Stimulated activated CD4-positive, alpha-beta T cell treated with anti-CD3 and anti-CD28 coated beads, Interleukin-1b, Interleukin-23, amount 100 ng/mL, for 1 hour (primary cell): ENCODE data around the gene PRDM16.

ENCODE experiments used
- DNase-seq, 2 donors: peaks; one replicate each; pipeline ENCODE4 v3.0.0-alpha.2; 2020; ENCODE audit warnings: low read depth in 2 of 2

PRDM16 gene

DNA sequence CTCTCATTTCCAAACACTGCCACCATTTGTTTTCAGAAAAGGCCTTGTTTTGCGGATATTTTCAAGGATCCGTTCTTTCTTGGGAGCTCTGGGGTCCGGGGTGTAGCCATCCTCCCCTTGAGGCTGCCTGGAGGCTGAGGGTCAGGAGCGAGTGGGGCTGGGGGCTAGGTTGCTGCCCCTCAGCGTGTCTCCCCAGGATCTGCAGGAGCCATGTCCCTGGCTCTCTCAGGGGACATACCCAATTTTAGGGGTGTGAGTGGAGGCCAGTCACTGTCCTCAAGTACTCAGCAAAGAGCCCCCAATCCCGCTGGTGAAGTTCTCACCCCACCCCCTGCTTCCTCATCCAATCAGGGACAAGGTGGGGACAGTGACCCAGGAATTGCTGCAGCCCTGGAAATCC is 15.0 kb upstream of the PRDM16 start:
- DNase-seq = no peak

DNA sequence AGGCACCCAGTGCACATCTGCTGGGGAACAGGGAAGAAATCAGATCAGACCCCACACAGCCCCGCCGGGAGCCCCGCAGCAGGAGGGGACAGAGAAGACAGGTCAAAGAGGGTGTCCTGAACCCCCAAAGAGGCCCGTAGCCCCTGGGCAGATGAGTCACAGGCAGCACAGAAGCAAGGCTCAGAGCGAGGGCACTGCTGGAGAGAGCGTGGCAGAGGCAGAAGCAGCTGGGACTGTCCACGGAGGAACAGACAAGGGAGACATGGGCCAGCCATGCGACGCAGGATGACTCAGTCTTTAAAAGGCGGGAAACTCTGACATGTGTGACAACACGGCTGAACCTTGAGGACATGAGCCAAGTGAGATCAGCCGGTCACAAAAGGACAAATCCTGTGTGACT is 14.5 kb upstream of the PRDM16 start:
- DNase-seq = no peak

DNA sequence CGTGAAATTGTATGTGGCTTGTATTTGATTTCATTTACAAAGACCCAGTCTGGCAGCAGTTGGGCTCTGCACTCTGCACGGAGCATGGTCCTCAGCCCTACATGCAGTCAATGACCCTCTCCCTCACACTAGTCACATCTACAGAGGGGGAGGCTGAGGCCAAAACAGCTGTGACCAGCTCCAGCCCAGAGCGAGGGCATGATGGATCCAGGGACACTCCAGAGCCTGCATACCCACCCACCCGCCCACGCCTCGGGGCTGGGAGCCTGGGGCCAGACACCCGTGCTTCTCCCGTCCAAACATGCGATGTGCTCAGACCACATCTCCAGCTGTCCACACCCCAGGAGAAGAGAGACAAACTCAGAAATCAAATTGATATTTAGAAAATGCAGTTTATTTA is 14.0 kb upstream of the PRDM16 start:
- no peak for DNase-seq

DNA sequence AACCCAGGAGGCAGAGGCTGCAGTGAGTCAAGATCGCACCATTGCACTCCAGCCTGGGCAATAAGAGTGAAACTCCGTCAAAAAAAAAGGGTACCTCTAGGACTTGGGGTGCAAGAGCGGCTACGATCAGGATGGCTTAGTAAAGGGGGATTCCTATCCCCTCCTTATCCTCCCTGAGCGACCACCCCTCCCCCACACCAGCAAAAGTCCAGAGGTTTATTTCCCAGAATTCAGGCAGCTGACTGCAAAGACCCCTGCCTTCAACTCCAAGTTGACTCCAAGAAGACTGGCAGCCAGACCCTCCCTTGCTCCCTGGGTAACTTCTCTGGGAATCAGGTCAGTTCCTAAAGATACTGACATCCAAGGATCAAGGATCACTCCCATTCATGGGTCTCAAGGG is 12.4 kb upstream of the PRDM16 start:
- no peak for DNase-seq

DNA sequence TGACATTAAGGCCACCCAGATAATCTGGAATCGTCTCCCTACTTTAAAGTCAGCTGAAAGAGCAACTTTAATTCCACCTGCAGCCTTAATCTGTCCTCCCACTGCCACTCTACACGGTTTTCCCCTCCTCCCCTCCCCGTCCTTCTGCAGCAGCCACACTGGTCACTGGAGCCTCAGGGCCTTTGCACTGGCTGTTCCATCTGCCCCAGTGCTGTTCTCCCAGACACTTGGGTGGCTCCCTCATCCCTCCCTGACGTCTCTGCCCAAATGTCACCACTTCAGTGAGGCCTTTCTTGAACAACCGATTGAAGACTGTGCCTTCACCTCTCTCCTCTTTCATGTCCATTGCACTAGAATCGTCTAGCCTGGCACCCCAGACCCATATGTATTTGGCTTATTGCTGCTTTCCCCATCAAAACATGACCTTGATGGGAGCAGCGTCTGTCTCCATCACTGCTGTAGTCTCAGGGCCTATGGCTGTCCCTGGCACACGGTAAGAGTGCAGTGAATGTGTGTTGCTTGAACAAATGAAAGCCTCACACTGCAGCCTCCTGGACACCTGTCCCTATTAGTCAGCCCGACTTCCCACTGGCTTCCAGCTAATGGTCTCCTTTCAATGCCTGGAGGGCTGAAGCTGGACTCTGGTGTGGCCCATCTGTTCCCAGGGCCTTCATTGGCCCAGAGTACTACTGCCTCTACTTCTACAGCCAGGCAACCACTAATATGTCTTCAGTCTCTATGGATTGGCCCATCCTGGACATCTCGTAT is 10.6 kb upstream of the PRDM16 start:
- no peak for DNase-seq

DNA sequence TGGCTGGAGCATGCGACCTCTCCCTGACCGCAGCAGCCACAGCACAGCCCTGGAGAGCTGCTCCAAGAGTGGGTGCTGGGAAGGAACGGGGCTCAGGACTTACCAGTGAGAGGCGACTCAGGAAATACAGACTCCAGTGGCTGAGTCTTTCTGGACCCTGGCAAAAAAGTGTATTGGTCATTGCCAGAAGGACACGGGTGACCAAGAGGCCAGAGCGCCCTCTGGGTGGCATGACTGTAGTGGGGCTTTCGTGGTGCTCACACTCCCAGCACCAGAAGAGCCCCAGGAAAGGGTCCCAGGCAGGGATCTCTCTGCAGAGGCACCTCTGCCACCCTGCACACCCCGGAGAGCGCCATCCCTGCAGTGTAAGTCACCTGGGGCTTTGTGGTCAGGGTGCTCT is 8.9 kb upstream of the PRDM16 start:
- DNase-seq = no peak

DNA sequence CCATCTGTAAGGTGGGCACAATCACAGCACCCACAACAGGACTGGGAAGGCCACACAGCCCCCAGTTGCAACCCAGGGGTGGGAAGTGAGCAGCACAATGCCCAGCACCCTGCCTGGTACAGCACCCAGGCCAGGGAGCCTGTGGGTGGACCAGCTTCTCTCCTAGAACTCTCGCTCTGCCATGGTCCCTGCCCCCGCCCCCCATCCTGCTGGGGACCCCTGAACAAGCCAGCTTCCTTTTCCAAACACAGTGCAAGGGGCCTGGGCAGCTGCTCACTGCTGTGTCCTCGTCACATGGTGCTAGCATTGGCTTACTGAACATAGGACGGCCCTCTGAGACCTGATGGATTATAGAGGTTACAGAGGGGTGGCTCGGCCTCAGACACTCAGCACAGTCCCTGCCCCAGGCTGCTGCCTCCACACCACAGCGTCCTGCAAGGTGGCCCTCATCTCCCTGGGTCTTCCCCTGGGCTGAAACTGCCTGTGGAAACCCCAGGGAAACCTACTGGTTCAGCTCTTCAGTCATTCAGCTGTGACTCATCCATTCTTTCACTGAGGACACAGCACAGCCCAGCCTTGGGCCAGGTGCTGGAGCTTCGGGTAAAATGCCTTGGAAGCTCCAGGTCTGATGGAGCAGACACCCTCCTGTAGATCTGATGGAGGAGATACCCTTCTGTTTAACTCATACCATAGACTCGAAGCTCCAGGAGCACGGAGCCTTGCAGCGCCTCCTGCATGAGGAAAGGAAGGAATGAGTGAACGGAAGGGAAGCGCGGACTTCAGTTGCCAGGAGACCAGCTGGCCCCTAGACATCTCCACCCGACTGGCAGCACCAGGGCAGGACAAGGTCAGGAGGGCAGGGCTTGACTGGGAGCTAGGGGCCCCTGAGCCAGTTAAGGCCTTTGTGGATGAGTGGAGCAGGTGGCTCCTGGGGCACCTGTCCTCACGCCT is 8.1 kb upstream of the PRDM16 start:
- no peak for DNase-seq

DNA sequence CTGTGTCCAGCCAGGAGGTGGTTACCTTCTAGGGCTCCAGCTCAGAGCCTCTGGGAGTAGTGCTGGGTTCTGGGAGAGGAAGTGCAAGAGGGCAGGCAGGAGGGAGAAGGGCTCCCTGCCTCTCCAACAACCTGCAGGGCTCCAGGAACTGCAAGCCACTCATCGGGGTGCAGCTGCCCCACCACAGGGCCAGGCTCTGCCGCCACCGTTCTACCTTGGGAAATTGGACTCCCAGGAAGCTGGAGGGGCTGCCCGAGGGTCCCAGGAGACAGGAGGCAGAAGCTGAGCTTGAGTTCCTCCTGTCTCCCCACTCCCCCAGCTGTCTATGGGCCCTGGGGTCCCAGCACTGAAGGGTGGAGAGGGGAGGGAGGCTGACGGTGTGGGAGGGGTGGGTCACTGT is 7.4 kb upstream of the PRDM16 start:
- DNase-seq = no peak

DNA sequence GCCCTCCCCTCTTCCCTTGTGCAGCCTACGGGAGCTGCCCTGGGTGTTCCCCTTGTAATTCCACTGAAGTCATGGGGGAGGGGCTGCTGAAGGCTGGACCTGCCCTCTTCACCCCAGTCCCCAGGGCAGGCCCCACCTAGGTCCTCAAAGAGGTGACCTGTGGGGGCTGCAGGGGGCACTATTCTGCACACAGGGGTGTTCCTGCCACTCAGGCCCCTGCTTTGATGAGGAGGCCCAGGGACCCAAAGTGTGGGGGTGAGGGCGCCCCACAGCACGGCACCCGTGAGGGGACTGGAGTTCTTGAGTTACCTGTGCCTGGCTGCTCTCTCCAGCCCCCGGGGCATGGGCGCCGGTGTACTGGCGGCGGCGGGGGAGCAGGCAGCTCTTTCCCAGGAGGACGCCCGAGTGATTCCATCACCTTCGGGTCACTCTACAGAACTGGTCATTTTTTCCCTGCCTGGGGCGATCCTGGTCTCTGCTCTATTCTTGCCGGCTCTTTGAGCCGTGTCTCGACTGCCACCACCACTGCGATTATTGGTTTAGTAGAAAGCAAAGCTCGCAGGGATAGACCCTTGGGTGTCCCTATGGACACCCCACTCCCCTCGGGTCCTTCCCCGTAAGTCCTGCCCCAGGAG is 6.9 kb upstream of the PRDM16 start:
- no peak for DNase-seq

DNA sequence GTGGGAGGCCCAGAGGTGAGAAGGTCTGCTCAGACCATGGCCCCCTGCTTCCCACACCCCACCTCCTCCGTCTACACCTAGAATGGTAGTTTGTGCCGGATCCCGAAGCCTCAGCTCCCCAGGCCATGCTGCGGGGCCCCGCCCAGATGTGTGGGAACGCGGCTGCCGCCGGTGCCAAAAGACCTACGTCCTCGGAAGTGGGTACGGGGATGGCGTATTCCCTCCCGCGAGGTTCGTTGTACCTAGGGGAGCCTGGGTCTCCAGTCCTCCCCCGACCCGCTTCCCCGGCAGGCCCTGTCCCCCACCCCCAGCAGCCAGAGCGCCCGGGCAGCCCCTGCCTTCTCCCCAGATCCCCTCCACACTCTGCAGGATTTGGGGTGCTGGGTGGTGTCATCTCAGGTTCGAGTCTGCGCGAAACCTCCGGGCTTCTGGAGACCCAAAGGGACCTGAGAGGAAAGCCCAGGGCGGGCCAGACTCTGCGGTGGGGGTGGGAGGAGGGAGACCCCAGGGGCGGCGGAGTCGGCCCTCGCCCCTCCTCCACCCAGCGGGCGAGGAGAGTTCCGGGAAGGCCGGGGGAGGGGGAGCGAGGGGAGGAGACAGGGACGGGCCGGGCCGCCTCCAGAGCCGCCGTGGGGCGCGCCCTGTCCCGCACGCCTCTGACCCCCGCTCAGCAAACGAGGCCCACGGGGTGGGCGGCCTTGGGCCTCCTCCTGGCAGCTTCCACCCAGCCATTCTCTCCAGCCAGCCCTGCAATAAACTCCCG is 6.2 kb upstream of the PRDM16 start:
- no peak for DNase-seq

DNA sequence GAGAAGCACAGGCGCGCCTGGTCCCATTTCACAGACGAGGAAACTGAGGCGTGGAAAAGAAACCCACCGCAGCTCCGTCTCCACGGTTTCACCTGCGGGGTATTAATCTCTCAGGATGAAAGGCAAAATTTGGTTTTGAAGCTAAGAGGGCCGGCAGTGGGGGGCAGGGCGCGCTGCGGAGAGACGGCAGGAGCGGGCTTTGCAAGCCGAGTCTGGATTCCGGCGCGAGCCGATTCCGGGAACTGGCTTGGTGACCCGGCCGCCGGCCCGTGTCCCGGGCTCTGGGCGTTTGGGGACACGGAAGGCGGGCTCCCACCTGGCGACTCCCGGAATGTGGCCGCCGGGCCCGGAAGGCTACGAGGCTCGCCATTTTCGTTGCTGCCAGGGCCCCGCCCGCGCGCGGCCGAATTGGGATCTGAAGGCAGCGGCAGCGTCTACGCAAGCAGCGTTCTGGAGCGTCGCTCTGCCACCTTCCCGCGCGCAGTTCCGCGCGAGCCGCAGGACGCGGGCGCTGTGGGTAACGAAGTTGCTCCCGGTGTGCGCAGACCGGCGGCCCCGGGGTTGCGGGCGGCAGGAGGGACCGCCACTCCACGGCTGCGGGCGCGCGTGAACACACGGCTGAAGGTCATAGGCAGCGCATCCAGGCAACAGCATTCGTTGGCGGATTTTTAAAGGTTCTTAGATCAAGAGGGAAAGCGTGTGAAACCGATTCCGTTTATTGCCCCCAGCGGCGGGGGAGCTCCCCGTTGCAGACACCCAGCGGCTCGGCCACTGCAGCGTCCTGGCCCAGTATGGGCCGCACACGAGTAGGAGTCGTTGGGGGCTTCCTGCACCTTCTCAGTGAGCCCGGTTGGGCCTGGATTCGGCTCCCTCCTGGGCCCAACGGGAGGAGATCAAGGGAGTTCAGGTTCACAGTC is 5.4 kb upstream of the PRDM16 start:
- DNase-seq = no peak

DNA sequence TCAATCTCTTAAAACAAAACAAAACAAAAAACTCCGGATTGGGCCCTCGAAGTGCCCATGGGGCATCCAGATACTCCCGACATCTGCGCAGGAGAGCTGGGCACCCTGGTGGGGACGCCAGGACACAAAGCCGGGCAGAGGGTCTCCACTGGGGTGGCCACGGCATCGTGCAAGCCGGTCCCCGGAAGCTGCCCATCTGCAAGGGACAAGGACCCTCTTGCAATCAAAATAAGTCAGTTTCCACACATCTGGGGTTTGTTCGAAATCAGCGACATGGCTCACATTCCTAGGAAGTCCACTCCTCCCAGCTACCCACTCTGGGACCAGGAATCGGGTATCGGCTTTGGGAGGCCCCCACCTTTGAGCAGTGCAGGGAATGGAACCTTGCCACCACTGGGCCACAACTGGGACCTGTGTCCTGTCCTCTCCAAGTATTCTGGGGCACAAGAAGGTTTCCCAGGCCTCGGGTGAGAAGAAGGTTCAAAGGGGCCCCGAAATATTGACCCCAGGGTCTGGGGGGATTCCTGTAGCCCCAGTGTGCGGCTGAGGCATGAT is 4.6 kb upstream of the PRDM16 start:
- no peak for DNase-seq

DNA sequence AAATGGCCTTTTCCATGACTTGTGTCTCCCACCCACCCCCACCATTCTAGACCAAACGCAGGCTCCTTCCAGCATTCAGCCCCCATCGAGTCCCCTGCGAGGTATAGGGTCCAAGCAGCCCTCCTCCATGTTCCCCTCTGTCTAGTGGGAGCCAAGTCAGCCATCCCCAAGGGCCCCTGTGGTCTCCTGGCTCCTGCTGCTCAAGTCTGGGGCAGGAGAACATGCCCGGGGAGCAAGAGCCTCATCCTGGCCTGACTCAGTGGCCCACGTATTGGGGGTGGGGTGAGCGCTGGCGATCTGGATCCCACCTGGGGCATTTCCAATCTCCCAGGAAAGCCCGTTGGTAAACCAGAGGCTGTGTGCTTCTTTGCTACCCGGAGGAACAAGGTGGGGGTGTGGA is 4.1 kb upstream of the PRDM16 start:
- DNase-seq = no peak

DNA sequence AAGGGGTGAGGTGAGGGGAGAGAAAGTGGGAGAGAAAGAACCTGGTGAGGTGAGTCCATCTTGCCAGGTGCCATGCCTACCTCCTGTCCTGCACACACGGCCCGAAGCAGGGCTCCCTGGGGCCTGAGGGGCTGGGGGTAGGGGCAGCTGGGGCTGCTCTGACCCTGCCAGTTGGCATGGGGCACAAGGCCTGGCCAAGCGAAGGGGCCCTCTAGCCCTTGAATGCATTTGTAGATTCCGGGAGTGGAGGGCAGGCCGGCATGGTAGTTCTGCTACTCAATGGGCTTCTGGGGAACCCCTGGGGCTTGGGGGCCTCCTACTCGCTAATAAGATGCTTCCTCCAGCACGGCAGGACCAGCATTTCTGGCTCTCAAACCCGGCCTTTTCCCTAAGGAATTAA is 3.6 kb upstream of the PRDM16 start:
- no peak for DNase-seq

DNA sequence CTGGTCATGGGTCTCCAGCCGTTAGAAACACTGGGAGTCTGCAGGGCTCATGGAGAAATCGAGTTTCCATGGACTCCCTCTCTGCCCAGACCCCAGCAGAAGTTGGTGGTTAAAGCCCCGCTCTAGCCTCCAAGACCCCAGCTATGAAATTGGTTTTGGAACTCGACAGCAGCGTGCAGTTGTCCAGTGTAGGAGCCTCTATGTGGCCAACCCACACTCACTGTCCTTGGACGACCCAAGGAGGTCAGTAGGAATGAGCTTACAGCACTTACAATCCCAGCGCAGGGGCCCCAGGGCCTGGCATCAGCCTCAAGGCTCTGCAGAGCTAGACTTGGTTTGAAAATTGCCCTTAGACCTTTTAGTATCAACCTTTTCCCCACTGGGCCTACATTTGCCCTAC is 3.2 kb upstream of the PRDM16 start:
- DNase-seq = no peak

DNA sequence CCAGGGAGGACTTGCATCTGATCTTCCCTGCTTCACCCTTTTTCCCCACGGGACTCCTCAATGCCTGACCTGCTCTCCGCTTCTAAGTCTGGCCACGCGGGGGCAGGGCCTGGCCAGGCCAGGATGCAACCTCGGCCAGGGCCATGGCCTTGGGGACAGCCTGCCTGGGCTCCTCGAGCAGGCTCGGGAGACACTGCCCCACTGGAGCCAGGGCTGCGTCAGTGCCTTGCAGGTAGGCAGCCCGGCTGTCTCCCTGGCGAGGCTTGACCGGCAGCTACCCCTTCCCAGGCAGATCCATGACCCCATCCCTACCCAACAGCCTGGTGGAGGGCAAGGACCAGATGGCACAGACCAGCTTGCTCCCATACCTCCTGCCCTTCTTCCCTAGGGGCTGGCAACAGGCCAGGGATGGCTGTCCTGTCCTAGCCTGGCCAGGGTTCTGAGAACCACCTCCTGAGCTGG is 2.7 kb upstream of the PRDM16 start:
- DNase-seq = no peak

DNA sequence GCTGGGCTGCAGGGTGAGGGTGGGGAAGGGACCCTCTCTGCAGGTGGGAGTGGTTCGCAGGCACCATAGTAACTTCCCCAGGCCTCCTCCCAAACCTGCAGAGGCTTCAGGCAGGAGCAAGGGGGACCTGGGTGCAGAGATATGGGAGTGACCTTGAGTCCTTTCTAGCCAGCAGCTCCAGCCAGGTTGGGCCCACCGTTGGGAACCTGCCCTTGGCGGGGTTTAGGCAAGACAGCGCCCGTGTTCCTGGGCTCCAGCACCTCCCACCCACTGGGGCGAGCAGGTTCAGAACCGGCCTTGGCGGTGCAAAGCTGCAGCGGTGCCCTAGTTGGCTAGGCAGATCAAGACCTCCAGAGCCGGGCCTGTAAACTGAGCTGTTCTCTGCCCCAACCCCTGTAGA is 2.2 kb upstream of the PRDM16 start:
- no peak for DNase-seq

DNA sequence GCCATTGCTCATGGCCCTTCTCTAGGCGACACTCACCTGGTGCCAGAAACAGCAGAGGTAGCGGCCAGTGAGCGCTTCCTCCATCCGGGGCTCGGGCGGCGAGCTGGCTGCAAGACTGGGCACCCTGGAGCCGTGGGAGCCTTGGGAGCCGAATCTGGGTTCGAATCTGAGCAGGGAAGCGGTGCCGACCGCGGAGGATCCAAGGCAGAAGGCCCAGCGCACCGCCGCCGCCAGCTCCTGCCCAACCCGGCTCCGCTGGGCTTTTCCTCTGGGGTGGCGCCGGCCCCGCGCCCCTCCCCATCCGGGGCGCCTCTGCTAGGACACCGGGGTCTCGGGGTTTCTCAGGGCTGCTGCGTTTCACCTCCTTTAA is 1.7 kb upstream of the PRDM16 start:
- no peak for DNase-seq

DNA sequence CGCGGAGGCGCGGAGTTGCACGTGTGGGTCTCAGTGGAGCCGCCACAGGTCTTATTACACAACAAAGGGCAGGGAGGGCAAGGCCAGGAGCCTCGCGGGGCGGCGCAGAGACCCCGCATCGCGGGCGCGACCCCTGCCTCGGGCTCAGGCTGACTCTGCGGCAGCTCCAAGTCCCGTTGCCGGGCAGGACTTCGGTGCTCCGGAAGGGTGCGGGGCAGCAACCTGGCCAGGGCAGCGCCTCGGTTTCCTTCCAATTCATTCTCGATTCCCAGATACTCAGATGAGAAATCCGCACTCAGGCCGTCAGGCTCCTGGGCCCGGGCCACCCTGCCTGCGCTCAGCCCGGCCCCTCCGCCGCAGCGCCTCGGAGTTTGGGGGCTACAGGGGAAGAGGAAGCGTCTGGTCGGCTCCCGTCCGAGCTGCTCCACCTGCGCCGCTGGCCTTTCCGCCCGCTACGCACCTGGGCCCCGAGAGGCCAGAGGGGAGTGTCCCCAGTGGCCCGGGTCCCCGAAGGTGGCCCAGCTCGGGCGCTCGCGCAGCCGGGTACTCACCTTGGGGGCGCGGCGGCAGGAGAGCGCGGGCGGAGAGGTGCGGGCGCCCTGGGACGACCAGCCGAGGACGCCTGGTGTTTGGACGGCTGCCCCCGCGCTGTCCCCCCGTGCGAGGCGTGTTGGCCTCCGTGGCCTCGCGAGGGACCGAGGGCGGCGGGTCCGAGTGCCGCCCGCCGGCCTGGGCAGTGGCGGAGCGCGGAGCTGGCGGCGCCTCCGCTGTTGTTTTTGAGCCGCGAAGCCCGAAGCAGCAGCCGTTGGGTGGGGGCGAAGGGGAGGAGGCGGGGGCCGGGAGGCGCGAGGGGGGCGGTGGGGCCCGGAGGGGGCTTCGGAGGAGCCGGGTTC is 1.1 kb upstream of the PRDM16 start:
- DNase-seq = no peak
